H1 (cell line): ENCODE measurements around the gene GLYR1. TPM values are rescaled to one million over a fixed set of nuclear protein-coding genes. Genes with fewer than 3 reads are reported as not detected.

Experiments used
- BCL11A ChIP-seq, 2 experiments: IDR thresholded peaks; one replicate each; pipeline ENCODE4 v1.6.1; 2011; ENCODE audit warnings: low read depth in 2 of 2, low read length in 2 of 2, mild to moderate bottlenecking in 2 of 2
- CBX5 ChIP-seq: fragments of 300-800, 300-1000 bp; sonication (generic); IDR thresholded peaks from 2 replicates; pipeline ENCODE4 v1.7.1; 2016; ENCODE audit warnings: antibody characterized with exemption, low read length, low read depth
- CHD7 ChIP-seq: fragments of 300-600 bp; sonication (generic); IDR thresholded peaks from 2 replicates; pipeline ENCODE4 v1.7.1; 2012; ENCODE audit warnings: low read length, moderate library complexity, mild to moderate bottlenecking, inconsistent platforms; ENCODE audit not compliant: insufficient replicate concordance
- RFX5 ChIP-seq: IDR thresholded peaks from 2 replicates; pipeline ENCODE4 v1.6.1; 2011; ENCODE audit warnings: low read depth, low read length, improper control_type of control experiment, borderline replicate concordance
- polyA plus RNA-seq, 7 experiments: library from polyadenylated mRNA; depleted of rRNA in 3 of 7; stranded (reverse) in 5 of 7; unstranded in 2 of 7; fragments of >200 nt in 5 of 7; fragments of 200-250 nt in 2 of 7; gene quantifications; 1 replicate in 5 of 7; 2 replicates in 1 of 7; 4 replicates in 1 of 7; pipeline versions ENCODE4 v1.2.1 to v1.2.3, GENCODE V29; 2011 to 2013; ENCODE audit warnings: missing spikeins in 2 of 7, mixed read lengths in 2 of 7
- total RNA-seq: library from RNA; stranded (reverse); fragmentation: NEBNext Ultra II Directional; extraction: Animal tissue kit (Norgen Biotek cat#: 25700); gene quantifications from 2 replicates; pipeline ENCODE4 v1.2.1, GENCODE V29; 2021

The GLYR1 gene
- total and polyA plus RNA-seq, 2 of the 8 experiments (the other 6 are each of a cell fraction or from before 2014, with no cell fraction given) = 50.2 to 115 TPM

GRCh38 chr16:4776141-4776705, 70.9 kb downstream of the GLYR1 start (continued):
- TF ChIP-seq CHD7 (no peak), BCL11A (IDR thresholded peaks at IDR 0.05; ENCODE audit: low read depth in 2 of 2, low read length in 2 of 2) (no peak), CBX5 (no peak), RFX5 (no peak)
